ENCODE measurements around the gene CEP63. TPM values are rescaled to one million over a fixed set of nuclear protein-coding genes. Genes with fewer than 3 reads are reported as not detected.

CEP63 gene
- total RNA-seq, 1 donor from 2014 or later = 26.3 TPM

GRCh38 chr3:134619884-134620445 is 134.1 kb downstream of the CEP63 start:
- Mint-ChIP-seq H3K4me3 (ENCODE audit: unreplicated experiment) (no peak overlapping the region), H3K36me3 (ENCODE audit: unreplicated experiment) (no peaks in the 10 kb centered on the region), H3K27me3 (ENCODE audit: unreplicated experiment) (no peaks in the 10 kb centered on the region), H3K27ac (ENCODE audit: unreplicated experiment) (no peak overlapping the region), H3K9me3 (ENCODE audit: unreplicated experiment) (no peaks in the 10 kb centered on the region), H3K4me1 (ENCODE audit: unreplicated experiment) (no peaks in the 10 kb centered on the region)
- no peak for DNase-seq (ENCODE audit: extremely low spot score, unreplicated experiment)
- TF ChIP-seq CTCF (IDR thresholded peaks at IDR 0.05) = no peak

- H3K36me3 Mint-ChIP-seq (ENCODE audit: unreplicated experiment) = no peaks in the 10 kb centered on the region
- H3K9me3 Mint-ChIP-seq (ENCODE audit: unreplicated experiment) = no peaks in the 10 kb centered on the region
- H3K4me3 Mint-ChIP-seq (ENCODE audit: unreplicated experiment) = no peak overlapping the region
- H3K27me3 Mint-ChIP-seq (ENCODE audit: unreplicated experiment) = no peaks in the 10 kb centered on the region
- no peaks in the 10 kb centered on the region for H3K4me1 Mint-ChIP-seq (ENCODE audit: unreplicated experiment)
- H3K27ac Mint-ChIP-seq (ENCODE audit: unreplicated experiment) = no peak overlapping the region
- peak; percentile 67 for DNase-seq (ENCODE audit: extremely low spot score, unreplicated experiment)
- no peak for TF ChIP-seq CTCF (IDR thresholded peaks at IDR 0.05)
Observed at GRCh38 chr3:134620476-134621115, 134.7 kb downstream of the CEP63 start.

- H3K27me3 Mint-ChIP-seq (ENCODE audit: unreplicated experiment) = no peaks in the 10 kb centered on the region
- no peak overlapping the region for H3K27ac Mint-ChIP-seq (ENCODE audit: unreplicated experiment)
- no peak overlapping the region for H3K4me3 Mint-ChIP-seq (ENCODE audit: unreplicated experiment)
- H3K36me3 Mint-ChIP-seq (ENCODE audit: unreplicated experiment) = no peaks in the 10 kb centered on the region
- no peak for TF ChIP-seq CTCF (IDR thresholded peaks at IDR 0.05)
- H3K9me3 Mint-ChIP-seq (ENCODE audit: unreplicated experiment) = no peaks in the 10 kb centered on the region
- DNase-seq (ENCODE audit: extremely low spot score, unreplicated experiment) = no peak
- no peaks in the 10 kb centered on the region for H3K4me1 Mint-ChIP-seq (ENCODE audit: unreplicated experiment)
Observed at GRCh38 chr3:134621854-134622253, 136.0 kb downstream of the CEP63 start.

- H3K27ac Mint-ChIP-seq (ENCODE audit: unreplicated experiment) = no peak overlapping the region
- peak; percentile 75 for DNase-seq (ENCODE audit: extremely low spot score, unreplicated experiment)
- peaks cover 2% of the 10 kb centered on the region for H3K27me3 Mint-ChIP-seq (ENCODE audit: unreplicated experiment)
- H3K4me1 Mint-ChIP-seq (ENCODE audit: unreplicated experiment) = no peaks in the 10 kb centered on the region
- no peaks in the 10 kb centered on the region for H3K9me3 Mint-ChIP-seq (ENCODE audit: unreplicated experiment)
- no peak for TF ChIP-seq CTCF (IDR thresholded peaks at IDR 0.05)
- H3K4me3 Mint-ChIP-seq (ENCODE audit: unreplicated experiment) = no peak overlapping the region
- no peaks in the 10 kb centered on the region for H3K36me3 Mint-ChIP-seq (ENCODE audit: unreplicated experiment)
Observed at GRCh38 chr3:134622806-134623365, 137.0 kb downstream of the CEP63 start.

- no peaks in the 10 kb centered on the region for H3K36me3 Mint-ChIP-seq (ENCODE audit: unreplicated experiment)
- no peak for TF ChIP-seq CTCF (IDR thresholded peaks at IDR 0.05)
- no peaks in the 10 kb centered on the region for H3K9me3 Mint-ChIP-seq (ENCODE audit: unreplicated experiment)
- H3K27ac Mint-ChIP-seq (ENCODE audit: unreplicated experiment) = no peak overlapping the region
- DNase-seq (ENCODE audit: extremely low spot score, unreplicated experiment) = peak; percentile 66
- H3K4me1 Mint-ChIP-seq (ENCODE audit: unreplicated experiment) = no peaks in the 10 kb centered on the region
- peaks cover 5% of the 10 kb centered on the region for H3K27me3 Mint-ChIP-seq (ENCODE audit: unreplicated experiment)
- H3K4me3 Mint-ChIP-seq (ENCODE audit: unreplicated experiment) = no peak overlapping the region
Observed at GRCh38 chr3:134623615-134624245, 137.9 kb downstream of the CEP63 start.

Measured in osteocyte (in vitro differentiated cells).